Measurements from ENCODE around the gene WNT9A. TPM values are rescaled to one million over a fixed set of nuclear protein-coding genes. Genes with fewer than 3 reads are reported as not detected.
"Not testable (repeated sequence)": the region's sequence is repeated elsewhere in the genome, so short reads cannot be mapped to it uniquely, and the experiment has no call there.

WNT9A gene
- polyA plus RNA-seq, 1 experiment = 0.91 TPM

DNA sequence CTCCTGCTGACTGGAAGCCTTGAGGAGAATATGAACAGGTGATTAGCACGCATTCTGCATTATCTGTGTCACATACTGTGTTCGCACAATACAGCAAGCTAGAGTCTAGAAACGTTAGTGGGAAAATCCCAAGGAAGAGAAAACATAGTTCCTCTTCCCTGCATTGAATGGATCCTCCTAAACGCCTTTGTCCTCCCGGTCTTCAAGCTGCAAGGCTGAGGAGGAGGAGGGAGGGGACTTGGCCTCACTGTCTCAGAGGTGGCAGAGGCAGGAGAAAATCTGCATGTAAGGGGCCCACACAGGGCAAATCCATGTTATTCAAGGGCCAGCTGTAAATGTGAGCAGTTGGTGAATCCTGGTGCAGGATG is 34.4 kb downstream of the WNT9A start:
- no peak for DNase-seq (ENCODE audit: low read depth, low spot score)
- Histone ChIP-seq H3K27me3 (ENCODE audit: control insufficient read depth, insufficient read depth, low read length) (peaks cover 13% of the 10 kb centered on the region), H3K27ac (ENCODE audit: low read depth, low read length) (no peak overlapping the region), H3K4me3 (ENCODE audit: low read depth, low read length) (no peak overlapping the region), H3K9me3 (ENCODE audit: control insufficient read depth, insufficient read depth, low read length) (no peaks in the 10 kb centered on the region; the same call in 1 of the 2 replicates)
- ChIA-PET POLR2A (no interaction called here), CTCF (no interaction called here)
- TF ChIP-seq, protein P1, sequence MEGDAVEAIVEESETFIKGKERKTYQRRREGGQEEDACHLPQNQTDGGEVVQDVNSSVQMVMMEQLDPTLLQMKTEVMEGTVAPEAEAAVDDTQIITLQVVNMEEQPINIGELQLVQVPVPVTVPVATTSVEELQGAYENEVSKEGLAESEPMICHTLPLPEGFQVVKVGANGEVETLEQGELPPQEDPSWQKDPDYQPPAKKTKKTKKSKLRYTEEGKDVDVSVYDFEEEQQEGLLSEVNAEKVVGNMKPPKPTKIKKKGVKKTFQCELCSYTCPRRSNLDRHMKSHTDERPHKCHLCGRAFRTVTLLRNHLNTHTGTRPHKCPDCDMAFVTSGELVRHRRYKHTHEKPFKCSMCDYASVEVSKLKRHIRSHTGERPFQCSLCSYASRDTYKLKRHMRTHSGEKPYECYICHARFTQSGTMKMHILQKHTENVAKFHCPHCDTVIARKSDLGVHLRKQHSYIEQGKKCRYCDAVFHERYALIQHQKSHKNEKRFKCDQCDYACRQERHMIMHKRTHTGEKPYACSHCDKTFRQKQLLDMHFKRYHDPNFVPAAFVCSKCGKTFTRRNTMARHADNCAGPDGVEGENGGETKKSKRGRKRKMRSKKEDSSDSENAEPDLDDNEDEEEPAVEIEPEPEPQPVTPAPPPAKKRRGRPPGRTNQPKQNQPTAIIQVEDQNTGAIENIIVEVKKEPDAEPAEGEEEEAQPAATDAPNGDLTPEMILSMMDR (IDR thresholded peaks at IDR 0.05; ENCODE audit: low read depth, low read length) = no peak

DNA sequence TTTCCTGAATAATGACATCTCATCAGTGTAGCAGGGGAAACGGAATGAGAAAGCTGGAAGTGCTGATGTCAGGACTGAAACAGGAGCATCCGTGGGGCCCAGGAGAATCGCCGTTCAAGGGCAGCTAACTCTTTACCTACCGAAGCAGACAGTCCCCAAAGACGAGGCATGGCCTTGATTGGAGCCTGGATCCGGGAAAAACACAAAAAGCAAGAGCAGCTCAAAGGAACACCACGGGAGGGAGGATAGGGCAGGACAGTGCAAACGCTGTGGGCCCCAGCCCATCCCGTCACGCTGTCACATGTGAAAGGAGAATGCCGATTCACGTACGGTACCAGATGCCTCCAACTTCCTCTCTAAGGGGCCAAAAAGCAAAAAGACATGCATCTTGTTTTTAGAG is 34.9 kb downstream of the WNT9A start:
- DNase-seq (ENCODE audit: low read depth, low spot score) = no peak
- TF ChIP-seq, protein P1 (IDR thresholded peaks at IDR 0.05; ENCODE audit: low read depth, low read length) = no peak
- H3K9me3 ChIP-seq (ENCODE audit: control insufficient read depth, insufficient read depth, low read length) = no peaks in the 10 kb centered on the region; the same call in 1 of the 2 replicates
- no peak overlapping the region for H3K27ac ChIP-seq (ENCODE audit: low read depth, low read length)
- CTCF ChIA-PET = no interaction called here
- H3K4me3 ChIP-seq (ENCODE audit: low read depth, low read length) = no peak overlapping the region
- POLR2A ChIA-PET = no interaction called here
- peaks cover 13% of the 10 kb centered on the region for H3K27me3 ChIP-seq (ENCODE audit: control insufficient read depth, insufficient read depth, low read length)

DNA sequence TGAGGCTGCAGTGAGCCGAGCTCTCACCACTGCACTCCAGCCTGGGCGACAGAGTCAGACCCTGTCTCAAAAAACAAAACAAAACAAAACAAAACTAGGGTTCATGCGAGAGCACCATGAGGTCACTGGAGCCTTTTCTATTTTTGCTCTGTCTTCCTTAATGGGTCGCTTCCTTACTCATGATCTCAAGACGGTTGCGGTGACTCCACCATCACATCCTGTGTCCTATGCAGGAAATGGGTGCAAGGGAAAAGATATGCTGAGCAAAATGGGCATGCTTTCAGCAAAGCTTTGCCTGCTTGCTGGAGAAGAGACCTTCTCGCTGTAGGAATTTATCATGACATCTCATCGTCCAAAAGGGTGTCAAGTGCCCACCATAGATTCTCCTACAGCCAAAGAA is 36.4 kb downstream of the WNT9A start:
- H3K27me3 ChIP-seq (ENCODE audit: control insufficient read depth, insufficient read depth, low read length) = peaks cover 15% of the 10 kb centered on the region
- ChIA-PET CTCF (no interaction called here), POLR2A (no interaction called here)
- no peaks in the 10 kb centered on the region; the same call in 1 of the 2 replicates for H3K9me3 ChIP-seq (ENCODE audit: control insufficient read depth, insufficient read depth, low read length)
- no peak overlapping the region for H3K4me3 ChIP-seq (ENCODE audit: low read depth, low read length)
- DNase-seq (ENCODE audit: low read depth, low spot score) = no peak
- TF ChIP-seq, protein P1 (IDR thresholded peaks at IDR 0.05; ENCODE audit: low read depth, low read length) = no peak
- H3K27ac ChIP-seq (ENCODE audit: low read depth, low read length) = no peak overlapping the region

DNA sequence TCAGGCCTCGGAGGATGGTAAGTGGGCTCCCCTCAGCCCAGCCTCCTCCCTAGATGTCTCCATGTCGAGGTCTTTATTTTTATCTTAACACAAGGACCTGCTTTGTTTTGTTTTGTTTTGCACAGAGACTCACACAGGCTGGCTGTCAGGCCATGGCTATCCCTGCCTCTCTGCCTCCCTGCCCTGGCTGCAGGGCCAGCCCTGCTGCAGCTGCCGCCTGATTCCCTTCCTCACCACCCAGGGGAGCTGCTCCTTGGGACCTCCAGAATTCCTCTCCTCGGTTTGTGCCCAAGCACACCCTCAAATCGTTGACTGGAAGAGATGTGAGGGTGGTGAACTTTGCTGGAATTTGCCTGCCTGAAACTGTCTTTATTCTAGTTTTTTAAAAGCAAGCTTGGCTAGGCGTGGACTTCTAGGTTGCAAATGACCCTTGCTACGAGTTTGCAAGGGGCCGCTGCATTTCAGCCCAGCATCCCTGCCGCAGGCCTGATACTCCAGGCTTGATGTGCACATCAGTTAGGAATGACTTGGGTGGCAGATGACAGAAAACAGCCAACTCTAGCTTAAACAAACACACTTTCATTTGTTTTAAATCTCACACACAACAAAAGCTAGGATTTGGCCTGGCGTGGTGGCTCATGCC is 37.1 kb downstream of the WNT9A start:
- Histone ChIP-seq H3K4me3 (ENCODE audit: low read depth, low read length) (no peak overlapping the region), H3K9me3 (ENCODE audit: control insufficient read depth, insufficient read depth, low read length) (no peaks in the 10 kb centered on the region; the same call in 1 of the 2 replicates), H3K27me3 (ENCODE audit: control insufficient read depth, insufficient read depth, low read length) (peaks cover 15% of the 10 kb centered on the region), H3K27ac (ENCODE audit: low read depth, low read length) (no peak overlapping the region)
- TF ChIP-seq, protein P1 (IDR thresholded peaks at IDR 0.05; ENCODE audit: low read depth, low read length) = no peak
- ChIA-PET POLR2A (no interaction called here), CTCF (no interaction called here)
- no peak for DNase-seq (ENCODE audit: low read depth, low spot score)

DNA sequence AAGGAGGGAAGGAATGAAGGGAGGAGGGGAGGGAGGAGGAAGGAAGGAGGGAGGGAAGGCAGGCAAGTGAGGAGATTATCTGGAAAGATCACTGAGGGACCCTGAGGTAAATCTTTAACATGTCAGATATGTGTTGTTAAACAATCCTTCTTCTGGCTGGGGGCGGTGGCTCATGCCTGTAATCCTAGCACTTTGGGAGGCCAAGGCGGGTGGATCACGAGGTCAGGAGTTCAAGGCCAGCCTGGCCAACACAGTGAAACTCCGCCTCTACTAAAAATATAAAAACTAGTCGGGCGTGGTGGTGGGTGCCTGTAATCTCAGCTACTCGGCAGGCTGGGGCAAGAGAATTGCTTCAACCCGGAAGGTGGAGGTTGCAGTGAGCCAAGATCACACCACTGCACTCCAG is 37.8 kb downstream of the WNT9A start:
- H3K27ac ChIP-seq (ENCODE audit: low read depth, low read length); DNase-seq (ENCODE audit: low read depth, low spot score); H3K9me3 ChIP-seq (ENCODE audit: control insufficient read depth, insufficient read depth, low read length); H3K4me3 ChIP-seq (ENCODE audit: low read depth, low read length); CTCF ChIA-PET; POLR2A ChIA-PET: not testable (repeated sequence)
- H3K27me3 ChIP-seq (ENCODE audit: control insufficient read depth, insufficient read depth, low read length) = peaks cover 15% of the 10 kb centered on the region

Measured in AG04450 (cell line).